SU-DHL-6 (cell line): ENCODE data around the gene FKBP8.

Experiments
- H2AFZ ChIP-seq: fragments of 200-600 bp; sonication (generic); 2 replicates; pipeline ENCODE4 v1.6.1; 2014; ENCODE audit warnings: low read depth, mild to moderate bottlenecking, moderate library complexity, mixed read lengths, antibody characterized with exemption, low read length; ENCODE audit not compliant: severe bottlenecking
- H3F3A ChIP-seq: fragments of 200-600 bp; shearing (Covaris generic); 2 replicates; pipeline ENCODE4 v1.6.0; 2016; ENCODE audit warnings: antibody characterized with exemption, mild to moderate bottlenecking; ENCODE audit not compliant: insufficient read depth
- H3K27ac ChIP-seq: fragments of 200-600 bp; sonication (generic); 2 replicates; pipeline ENCODE4 v1.5.1; 2016; ENCODE audit warnings: low read depth, mild to moderate bottlenecking, low read length, moderate library complexity, mixed read lengths
- H3K27me3 ChIP-seq: fragments of 200-600 bp; sonication (generic), shearing (Covaris generic); 2 replicates; pipeline ENCODE4 v1.6.0; 2014; ENCODE audit warnings: mild to moderate bottlenecking, low read length
- H3K36me3 ChIP-seq: fragments of 200-600 bp; sonication (generic); 2 replicates; pipeline ENCODE4 v1.6.1; 2014; ENCODE audit warnings: mild to moderate bottlenecking, low read length, mixed read lengths
- H3K4me2 ChIP-seq: fragments of 300-600, 200-600 bp; shearing (Covaris generic), sonication (generic); 2 replicates; pipeline ENCODE4 v1.6.0; 2014; ENCODE audit warnings: low read length, low read depth, mild to moderate bottlenecking; ENCODE audit not compliant: poor library complexity, severe bottlenecking
- H3K4me3 ChIP-seq: fragments of 200-600 bp; sonication (generic); 2 replicates; pipeline ENCODE4 v1.5.1; 2014; ENCODE audit warnings: antibody characterized with exemption, low read length, mild to moderate bottlenecking, mixed read lengths; ENCODE audit not compliant: insufficient read depth, poor library complexity, severe bottlenecking
- H3K79me2 ChIP-seq: fragments of 200-600 bp; sonication (generic); 2 replicates; pipeline ENCODE4 v1.6.1; 2014; ENCODE audit warnings: mild to moderate bottlenecking, low read length, moderate library complexity; ENCODE audit not compliant: insufficient read depth
- H3K9ac ChIP-seq: fragments of 200-600 bp; sonication (generic); 2 replicates; pipeline ENCODE4 v1.7.0; 2014; ENCODE audit warnings: mild to moderate bottlenecking, low read length
- H3K9me2 ChIP-seq: fragments of 200-600 bp; sonication (generic); replicated peaks from 2 replicates; pipeline ENCODE4 v1.6.1; 2014; ENCODE audit warnings: low read length; ENCODE audit not compliant: insufficient read depth
- H3K9me3 ChIP-seq: fragments of 200-600 bp; sonication (generic); 2 replicates; pipeline ENCODE4 v1.6.1; 2014; ENCODE audit warnings: low read length, mixed read lengths; ENCODE audit not compliant: insufficient read depth
- H4K20me1 ChIP-seq: fragments of 200-600 bp; sonication (generic); 2 replicates; pipeline ENCODE4 v1.6.1; 2014; ENCODE audit warnings: low read depth, mild to moderate bottlenecking, antibody characterized with exemption, low read length, moderate library complexity, mixed read lengths
- EZH2phosphoT487 ChIP-seq: fragments of 200-600 bp; sonication (generic), shearing (Covaris generic); conservative IDR thresholded peaks from 2 replicates; pipeline ENCODE4 v1.6.1; 2018; ENCODE audit warnings: mild to moderate bottlenecking, antibody characterized with exemption, low read length, moderate library complexity, mixed read lengths
- TF ChIP-seq, protein P1 (sequence below): fragments of 200-600 bp; sonication (generic); IDR thresholded peaks from one replicate; pipeline ENCODE4 v1.5.1; 2017; ENCODE audit warnings: antibody characterized with exemption, mild to moderate bottlenecking, low read length, moderate library complexity; ENCODE audit not compliant: insufficient read depth, poor library complexity, severe bottlenecking

Gene FKBP8

DNA sequence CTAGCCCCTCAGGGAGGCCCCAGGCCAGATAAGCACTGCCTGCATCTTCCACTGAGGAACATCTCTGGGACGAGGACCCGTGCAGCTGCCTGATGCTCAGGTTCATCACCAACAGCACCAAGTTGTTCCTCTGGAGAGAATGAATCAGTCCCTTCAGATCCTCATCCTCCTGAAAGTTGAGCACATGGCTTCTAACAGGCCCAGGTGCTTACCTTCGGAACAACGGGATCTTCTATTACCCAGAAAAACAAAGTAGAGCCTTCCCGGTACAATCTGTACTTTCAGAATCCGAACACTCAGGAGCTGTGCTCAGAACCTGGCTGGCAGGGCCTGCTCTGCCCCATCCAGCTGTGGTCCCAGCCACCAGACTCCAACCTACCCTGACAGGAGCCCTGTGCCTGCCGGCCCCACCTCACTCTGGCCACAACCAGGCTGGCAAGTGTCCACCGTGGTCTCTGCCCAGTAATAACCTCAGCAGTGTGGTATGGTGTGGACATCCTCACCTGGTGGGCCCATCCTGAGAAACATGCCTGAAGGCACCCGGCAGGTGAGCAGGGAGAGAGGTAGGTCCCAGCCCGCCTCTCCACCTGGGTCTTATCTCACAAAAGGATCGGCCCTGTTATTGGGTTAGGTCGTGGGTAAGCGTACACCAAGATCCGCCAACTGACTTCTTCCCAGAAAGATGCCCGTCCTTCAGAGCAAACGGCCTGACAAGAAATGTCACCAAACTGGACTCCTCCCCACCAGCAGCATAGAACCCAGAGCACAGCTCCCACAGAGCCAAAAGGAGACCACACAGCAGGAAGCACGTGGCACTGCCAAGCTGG, 55.6 kb downstream of the FKBP8 start:
- H3K36me3 ChIP-seq, result no peaks in the 10 kb centered on the region
- no peak overlapping the region for H3K4me3 ChIP-seq
- H4K20me1 ChIP-seq, result 0 out of 2 replicates have a peak, but pooled peaks cover 3% of the 10 kb centered on the region
- H3K27me3 ChIP-seq, result no peaks in the 10 kb centered on the region
- H3K79me2 ChIP-seq, result peaks cover 79% of the 10 kb centered on the region
- no peak overlapping the region for H2AFZ ChIP-seq
- no peak overlapping the region for H3K27ac ChIP-seq
- H3K9ac ChIP-seq, result no peak overlapping the region
- H3K4me2 ChIP-seq, result no peak overlapping the region
- no peaks in the 10 kb centered on the region for H3K9me2 ChIP-seq
- H3K9me3 ChIP-seq, result no peaks in the 10 kb centered on the region
- H3F3A ChIP-seq, result no peaks in the 10 kb centered on the region
- no peak for TF ChIP-seq EZH2phosphoT487
- TF ChIP-seq, protein P1, sequence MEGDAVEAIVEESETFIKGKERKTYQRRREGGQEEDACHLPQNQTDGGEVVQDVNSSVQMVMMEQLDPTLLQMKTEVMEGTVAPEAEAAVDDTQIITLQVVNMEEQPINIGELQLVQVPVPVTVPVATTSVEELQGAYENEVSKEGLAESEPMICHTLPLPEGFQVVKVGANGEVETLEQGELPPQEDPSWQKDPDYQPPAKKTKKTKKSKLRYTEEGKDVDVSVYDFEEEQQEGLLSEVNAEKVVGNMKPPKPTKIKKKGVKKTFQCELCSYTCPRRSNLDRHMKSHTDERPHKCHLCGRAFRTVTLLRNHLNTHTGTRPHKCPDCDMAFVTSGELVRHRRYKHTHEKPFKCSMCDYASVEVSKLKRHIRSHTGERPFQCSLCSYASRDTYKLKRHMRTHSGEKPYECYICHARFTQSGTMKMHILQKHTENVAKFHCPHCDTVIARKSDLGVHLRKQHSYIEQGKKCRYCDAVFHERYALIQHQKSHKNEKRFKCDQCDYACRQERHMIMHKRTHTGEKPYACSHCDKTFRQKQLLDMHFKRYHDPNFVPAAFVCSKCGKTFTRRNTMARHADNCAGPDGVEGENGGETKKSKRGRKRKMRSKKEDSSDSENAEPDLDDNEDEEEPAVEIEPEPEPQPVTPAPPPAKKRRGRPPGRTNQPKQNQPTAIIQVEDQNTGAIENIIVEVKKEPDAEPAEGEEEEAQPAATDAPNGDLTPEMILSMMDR, result no peak

DNA sequence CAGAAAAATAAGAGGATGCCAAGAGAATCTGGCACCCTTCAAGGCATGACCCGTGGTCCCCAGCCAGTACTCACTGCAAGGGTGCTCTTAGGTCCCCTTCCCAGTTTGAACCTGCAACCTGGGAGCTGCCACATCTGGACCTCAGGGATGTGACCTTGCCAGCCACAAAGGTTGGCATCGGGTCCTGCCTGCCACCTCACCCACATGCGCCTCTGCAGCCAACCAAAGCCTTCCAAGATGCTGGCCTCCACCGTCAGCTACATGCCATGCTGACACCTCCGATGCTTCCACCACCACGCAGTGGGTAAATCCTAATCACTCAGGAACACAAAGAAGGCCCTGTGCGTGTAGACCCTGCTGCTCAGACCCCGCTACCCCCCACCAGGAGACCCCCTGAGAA, 56.6 kb downstream of the FKBP8 start:
- Histone ChIP-seq H3K9me3 (no peaks in the 10 kb centered on the region), H3K4me3 (no peak overlapping the region), H3K79me2 (peaks cover 76% of the 10 kb centered on the region), H3F3A (no peaks in the 10 kb centered on the region), H3K9me2 (no peaks in the 10 kb centered on the region), H3K27me3 (no peaks in the 10 kb centered on the region), H4K20me1 (0 out of 2 replicates have a peak, but pooled peaks cover 3% of the 10 kb centered on the region), H3K27ac (no peak overlapping the region), H3K36me3 (no peaks in the 10 kb centered on the region), H2AFZ (no peak overlapping the region), H3K9ac (no peak overlapping the region), H3K4me2 (no peak overlapping the region)
- TF ChIP-seq, protein P1, result no peak
- no peak for TF ChIP-seq EZH2phosphoT487

DNA sequence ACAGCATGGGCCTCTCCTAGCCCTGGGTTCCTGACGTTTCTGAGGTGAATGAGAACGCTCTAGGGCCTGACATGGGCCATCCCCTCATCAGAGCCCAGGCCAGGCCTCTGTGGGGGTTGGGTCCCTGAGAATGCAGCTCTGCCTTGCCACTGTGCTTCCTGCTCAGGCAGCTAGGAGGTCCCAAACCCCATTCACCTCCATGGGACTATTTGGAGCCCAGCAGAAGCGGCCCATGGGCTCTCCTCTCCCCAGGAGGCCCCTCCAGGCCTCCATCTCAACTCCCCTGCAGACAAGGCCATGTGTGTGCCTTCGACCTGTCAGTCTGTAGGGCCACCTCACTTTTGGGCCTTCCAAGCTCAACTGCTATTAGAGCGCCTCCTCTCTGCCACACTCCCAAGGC, 58.4 kb downstream of the FKBP8 start:
- Histone ChIP-seq H3F3A (no peaks in the 10 kb centered on the region), H3K9me2 (no peaks in the 10 kb centered on the region), H3K4me3 (no peak overlapping the region), H3K27me3 (no peaks in the 10 kb centered on the region), H4K20me1 (peaks cover 3% of the 10 kb centered on the region; the same call in 1 of the 2 replicates), H3K79me2 (peaks cover 90% of the 10 kb centered on the region), H3K9me3 (no peaks in the 10 kb centered on the region), H3K27ac (no peak overlapping the region), H3K36me3 (no peaks in the 10 kb centered on the region), H2AFZ (no peak overlapping the region), H3K4me2 (no peak overlapping the region), H3K9ac (no peak overlapping the region)
- no peak for TF ChIP-seq EZH2phosphoT487
- TF ChIP-seq, protein P1, result no peak
